Stimulated activated CD8-positive, alpha-beta memory T cell treated with anti-CD3 and anti-CD28 coated beads, Interleukin-12 subunit alpha, Interleukin-12 subunit beta, amount 100 ng/mL, for 24 hours (primary cell): Measurements from ENCODE around the gene YPEL5.
"Not testable (repeated sequence)": the region's sequence is repeated elsewhere in the genome, so short reads cannot be mapped to it uniquely, and the experiment has no call there.

Source experiments
- DNase-seq: peaks from one replicate; pipeline ENCODE4 v3.0.0-alpha.2; 2020; ENCODE audit errors: extremely low read depth

YPEL5 gene

GRCh38 chr2:30136764-30137444 is 9.9 kb upstream of the YPEL5 start:
- no peak for DNase-seq

GRCh38 chr2:30139131-30139870 is 7.5 kb upstream of the YPEL5 start:
- no peak for DNase-seq

- DNase-seq: no peak
Measured at GRCh38 chr2:30141136-30141535, 5.7 kb upstream of the YPEL5 start.

GRCh38 chr2:30144260-30144659 is 2.5 kb upstream of the YPEL5 start:
- no peak for DNase-seq

- not testable (repeated sequence) for DNase-seq
Measured at GRCh38 chr2:30144951-30145350, 1.9 kb upstream of the YPEL5 start.

GRCh38 chr2:30145826-30146336 is 926 bp upstream of the YPEL5 start:
- no peak for DNase-seq

GRCh38 chr2:30147196-30147714 is 448 bp downstream of the YPEL5 start:
- DNase-seq: no peak

GRCh38 chr2:30147715-30148610 is 1.2 kb downstream of the YPEL5 start:
- DNase-seq: peak; percentile 65

- no peak for DNase-seq
Measured at GRCh38 chr2:30148850-30149249, 2.0 kb downstream of the YPEL5 start.

- no peak for DNase-seq
Measured at GRCh38 chr2:30149513-30149912, 2.7 kb downstream of the YPEL5 start.

GRCh38 chr2:30149976-30150375 is 3.2 kb downstream of the YPEL5 start:
- no peak for DNase-seq

- DNase-seq: no peak
Measured at GRCh38 chr2:30150786-30151185, 4.0 kb downstream of the YPEL5 start.

GRCh38 chr2:30152385-30152784 is 5.6 kb downstream of the YPEL5 start:
- no peak for DNase-seq

- no peak for DNase-seq
Measured at GRCh38 chr2:30155202-30155601, 8.4 kb downstream of the YPEL5 start.

- no peak for DNase-seq
Measured at GRCh38 chr2:30155889-30156658, 9.3 kb downstream of the YPEL5 start.

- no peak for DNase-seq
Measured at GRCh38 chr2:30157616-30158015, 10.8 kb downstream of the YPEL5 start.

- no peak for DNase-seq
Measured at GRCh38 chr2:30159766-30160165, 13.0 kb downstream of the YPEL5 start.

GRCh38 chr2:30161929-30162706 is 15.3 kb downstream of the YPEL5 start:
- DNase-seq: no peak

GRCh38 chr2:30162806-30163205 is 16.0 kb downstream of the YPEL5 start:
- no peak for DNase-seq

GRCh38 chr2:30164131-30164925 is 17.5 kb downstream of the YPEL5 start:
- no peak for DNase-seq
